Right lobe of liver (tissue), 4 donors: ENCODE results near the gene ARTN.

Experiments used
- POLR2A ChIP-seq: fragments of 450-650 bp; IDR thresholded peaks from one replicate; pipeline ENCODE4 v1.6.1; 2017; ENCODE audit warnings: antibody characterized with exemption, mild to moderate bottlenecking
- TF ChIP-seq, protein P1 (sequence below), 4 donors: fragments of 200-600 bp in 3 of 4; fragments of 450-650 bp in 1 of 4; IDR thresholded peaks; one replicate each; pipeline versions ENCODE4 v1.5.1 to v1.8.0; 2016 to 2022; ENCODE audit warnings: antibody characterized with exemption in 4 of 4, mild to moderate bottlenecking in 2 of 4
- donor health status: DM: no; HTN: no; CAD: no.
- donor health status: DM: no; HTN: no; CAD: no.
- donor health status: DM: no; HTN: yes; CAD: no.

GRCh38 chr1:43980255-43981134, 46.9 kb downstream of the ARTN start:
- TF ChIP-seq, protein P1, sequence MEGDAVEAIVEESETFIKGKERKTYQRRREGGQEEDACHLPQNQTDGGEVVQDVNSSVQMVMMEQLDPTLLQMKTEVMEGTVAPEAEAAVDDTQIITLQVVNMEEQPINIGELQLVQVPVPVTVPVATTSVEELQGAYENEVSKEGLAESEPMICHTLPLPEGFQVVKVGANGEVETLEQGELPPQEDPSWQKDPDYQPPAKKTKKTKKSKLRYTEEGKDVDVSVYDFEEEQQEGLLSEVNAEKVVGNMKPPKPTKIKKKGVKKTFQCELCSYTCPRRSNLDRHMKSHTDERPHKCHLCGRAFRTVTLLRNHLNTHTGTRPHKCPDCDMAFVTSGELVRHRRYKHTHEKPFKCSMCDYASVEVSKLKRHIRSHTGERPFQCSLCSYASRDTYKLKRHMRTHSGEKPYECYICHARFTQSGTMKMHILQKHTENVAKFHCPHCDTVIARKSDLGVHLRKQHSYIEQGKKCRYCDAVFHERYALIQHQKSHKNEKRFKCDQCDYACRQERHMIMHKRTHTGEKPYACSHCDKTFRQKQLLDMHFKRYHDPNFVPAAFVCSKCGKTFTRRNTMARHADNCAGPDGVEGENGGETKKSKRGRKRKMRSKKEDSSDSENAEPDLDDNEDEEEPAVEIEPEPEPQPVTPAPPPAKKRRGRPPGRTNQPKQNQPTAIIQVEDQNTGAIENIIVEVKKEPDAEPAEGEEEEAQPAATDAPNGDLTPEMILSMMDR (IDR thresholded peaks at IDR 0.05), result no peak
- no peak for TF ChIP-seq POLR2A
